Smooth muscle cell (in vitro differentiated cells): Measurements from ENCODE around the gene ACTL6B. TPM values are rescaled to one million over a fixed set of nuclear protein-coding genes. Genes with fewer than 3 reads are reported as not detected.

Experiments used
- DNase-seq: peaks from one replicate; lab custom pipeline; 2025; ENCODE audit not compliant: unreplicated experiment; lab: John Stamatoyannopoulos, UW
- H2AFZ ChIP-seq: fragments of 200-600 bp; sonication (generic); 2 replicates; pipeline ENCODE4 v1.6.0; 2016; ENCODE audit warnings: antibody characterized with exemption, low read depth, mild to moderate bottlenecking
- H3F3A ChIP-seq: fragments of 200-600 bp; sonication (generic); 2 replicates; pipeline ENCODE4 v1.6.0; 2017; ENCODE audit warnings: antibody characterized with exemption, low read depth
- H3K27ac ChIP-seq: fragments of 200-600 bp; sonication (generic); 2 replicates; pipeline ENCODE4 v1.5.1; 2016; ENCODE audit warnings: low read depth, mild to moderate bottlenecking
- H3K27me3 ChIP-seq: fragments of 200-600 bp; sonication (generic); 2 replicates; pipeline ENCODE4 v1.6.1; 2016; ENCODE audit warnings: low read depth, mild to moderate bottlenecking
- H3K36me3 ChIP-seq: fragments of 200-600 bp; sonication (generic); 2 replicates; pipeline ENCODE4 v1.5.1; 2016; ENCODE audit warnings: low read depth
- H3K4me1 ChIP-seq: fragments of 200-600 bp; sonication (generic); 2 replicates; pipeline ENCODE4 v1.5.1; 2016; ENCODE audit warnings: low read depth
- H3K4me2 ChIP-seq: fragments of 200-600 bp; sonication (generic); 2 replicates; pipeline ENCODE4 v1.6.0; 2016; ENCODE audit warnings: mild to moderate bottlenecking
- H3K4me3 ChIP-seq: fragments of 200-600 bp; sonication (generic); 2 replicates; pipeline ENCODE4 v1.5.1; 2016; ENCODE audit warnings: mild to moderate bottlenecking
- H3K79me2 ChIP-seq: fragments of 200-600 bp; sonication (generic); 2 replicates; pipeline ENCODE4 v1.6.0; 2016; ENCODE audit warnings: low read depth, mild to moderate bottlenecking
- H3K9ac ChIP-seq: fragments of 200-600 bp; sonication (generic); 2 replicates; pipeline ENCODE4 v1.6.0; 2016; ENCODE audit warnings: low read depth
- H3K9me3 ChIP-seq: fragments of 200-600 bp; sonication (generic); replicated peaks from 2 replicates; pipeline ENCODE4 v1.5.1; 2016; ENCODE audit warnings: low read depth
- H4K20me1 ChIP-seq: fragments of 200-600 bp; sonication (generic); 2 replicates; pipeline ENCODE4 v1.6.0; 2016; ENCODE audit warnings: low read depth
- CTCF ChIP-seq: fragments of 200-600 bp; sonication (generic); IDR thresholded peaks from 2 replicates; pipeline ENCODE4 v1.5.1; 2017; ENCODE audit warnings: borderline replicate concordance, mild to moderate bottlenecking, antibody characterized with exemption; ENCODE audit not compliant: insufficient read depth, poor library complexity, severe bottlenecking
- WGBS: methylation state at CpG from one replicate; pipeline ENCODE4 v1.1.7; 2016; ENCODE audit warnings: low lambda C conversion rate; 5-methylcytosine and 5-hydroxymethylcytosine counted together
- polyA plus RNA-seq: library from polyadenylated mRNA; unstranded; fragments of >200 nt; fragmentation: Nextera tagmentation; extraction: Ambion mirVana; gene quantifications from 2 replicates; pipeline ENCODE4 v1.2.1, GENCODE V29; 2016
- total RNA-seq: library from RNA; depleted of rRNA; stranded (reverse); fragments of >200 nt; gene quantifications from 2 replicates; pipeline ENCODE4 v1.2.3, GENCODE V29; 2014

The ACTL6B gene
- total and polyA plus RNA-seq, 2 experiments from 2014 or later, result not detected

DNA sequence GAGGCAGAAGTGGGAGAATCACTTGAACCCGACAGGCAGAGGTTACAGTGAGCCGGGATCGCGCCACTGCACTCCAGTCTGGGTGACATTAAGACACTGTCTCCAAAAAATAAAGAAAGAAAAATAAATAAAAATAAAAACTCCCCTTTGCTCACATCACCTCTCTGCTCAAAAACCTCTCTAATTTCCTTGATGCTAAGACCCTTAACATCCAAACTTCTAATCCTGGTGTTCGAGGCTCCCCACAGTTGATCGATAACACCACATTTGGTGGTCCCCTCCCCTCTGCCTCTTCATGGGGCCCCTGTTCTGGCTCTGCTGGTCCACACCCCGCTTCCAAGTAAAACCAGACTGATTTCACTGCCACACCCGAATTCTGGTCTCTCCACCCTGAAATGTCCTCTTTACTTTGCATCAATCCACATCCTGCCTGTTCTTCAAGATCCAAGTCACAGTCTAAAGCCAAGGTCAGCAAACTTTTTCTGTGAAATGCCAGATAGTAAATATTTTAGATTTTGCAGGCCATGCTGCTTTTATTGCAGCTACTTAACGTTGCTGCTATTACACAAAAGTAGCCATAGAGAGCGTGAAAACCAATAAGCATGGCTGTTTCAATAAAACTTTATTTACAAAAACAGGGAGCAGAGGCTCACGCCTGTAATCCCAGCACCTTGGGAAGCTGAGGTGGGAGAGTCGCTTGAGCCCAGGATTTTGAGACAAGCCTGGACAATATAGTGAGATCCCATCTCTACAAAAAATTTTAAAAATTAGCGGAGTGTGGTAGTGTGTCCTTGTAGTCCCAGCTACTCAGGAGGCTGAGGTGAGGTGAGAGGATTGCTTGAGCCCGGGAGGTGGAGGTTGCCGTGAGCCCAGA is 32.1 kb downstream of the ACTL6B start:
- H3K4me1 ChIP-seq, result peaks cover 3% of the 10 kb centered on the region
- H3K36me3 ChIP-seq, result no peaks in the 10 kb centered on the region
- no peaks in the 10 kb centered on the region for H3K9me3 ChIP-seq
- no peak overlapping the region for H2AFZ ChIP-seq
- H3K79me2 ChIP-seq, result no peaks in the 10 kb centered on the region
- no peak overlapping the region for H3K4me3 ChIP-seq
- H4K20me1 ChIP-seq, result no peaks in the 10 kb centered on the region
- 92% methylated on average over 15 of the region's 15 CpGs for WGBS
- H3K27me3 ChIP-seq, result no peaks in the 10 kb centered on the region
- no peak overlapping the region for H3K4me2 ChIP-seq
- TF ChIP-seq CTCF, result no peak
- no peak for DNase-seq
- H3F3A ChIP-seq, result no peaks in the 10 kb centered on the region
- no peak overlapping the region for H3K9ac ChIP-seq
- no peak overlapping the region for H3K27ac ChIP-seq

DNA sequence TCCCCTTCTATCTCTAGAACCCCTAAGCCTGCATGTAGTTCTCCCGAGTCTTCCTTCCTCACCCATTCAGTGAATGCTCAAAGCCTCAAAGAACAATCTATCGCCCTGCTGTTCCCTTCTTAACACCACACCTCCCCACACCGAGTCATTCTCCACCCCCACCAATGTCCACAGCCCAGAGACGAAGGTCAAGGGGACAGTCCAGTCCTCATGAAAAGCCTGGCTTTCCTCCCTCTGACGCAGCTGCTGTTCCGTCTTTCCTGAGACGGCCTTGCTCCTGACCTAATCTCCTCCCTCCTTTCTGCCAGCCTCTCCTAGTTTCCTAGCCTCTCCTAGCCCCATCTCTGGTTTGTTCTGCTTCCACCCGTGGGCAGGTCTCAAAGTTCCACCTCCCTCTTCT is 34.7 kb downstream of the ACTL6B start:
- WGBS, result 87% methylated on average over 8 of the region's 8 CpGs
- H3K9ac ChIP-seq, result no peak overlapping the region
- H2AFZ ChIP-seq, result no peak overlapping the region
- no peaks in the 10 kb centered on the region for H3K36me3 ChIP-seq
- H3K79me2 ChIP-seq, result no peaks in the 10 kb centered on the region
- no peaks in the 10 kb centered on the region for H3F3A ChIP-seq
- no peak overlapping the region for H3K27ac ChIP-seq
- H3K9me3 ChIP-seq, result no peaks in the 10 kb centered on the region
- no peak for TF ChIP-seq CTCF
- DNase-seq, result no peak
- H3K4me1 ChIP-seq, result no peaks in the 10 kb centered on the region
- H4K20me1 ChIP-seq, result no peaks in the 10 kb centered on the region
- no peaks in the 10 kb centered on the region for H3K27me3 ChIP-seq
- no peak overlapping the region for H3K4me3 ChIP-seq
- no peak overlapping the region for H3K4me2 ChIP-seq

DNA sequence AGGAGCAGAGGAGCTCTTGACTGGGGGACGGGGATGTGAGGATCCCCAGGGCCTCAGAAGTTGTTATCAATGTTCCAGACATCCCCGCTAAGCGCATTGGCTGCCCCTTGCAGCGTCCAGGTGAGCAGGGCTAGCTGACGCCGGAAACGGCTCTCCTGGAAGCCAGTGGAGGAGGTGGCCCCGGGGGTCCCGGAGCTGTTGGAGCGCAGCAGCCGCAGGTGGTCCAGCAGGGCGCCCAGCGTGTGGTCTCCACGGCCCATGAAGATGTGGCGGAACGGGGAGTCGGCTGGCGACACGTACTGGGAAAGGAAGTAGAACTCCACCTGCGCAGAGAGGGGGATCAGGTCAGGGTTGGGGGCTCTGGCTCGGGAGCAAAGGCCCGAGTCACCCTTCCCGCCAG is 35.4 kb downstream of the ACTL6B start:
- no peak overlapping the region for H3K9ac ChIP-seq
- no peaks in the 10 kb centered on the region for H3K79me2 ChIP-seq
- 98% methylated on average over 23 of the region's 23 CpGs for WGBS
- H3K4me3 ChIP-seq, result no peak overlapping the region
- no peak overlapping the region for H2AFZ ChIP-seq
- no peak for TF ChIP-seq CTCF
- DNase-seq, result no peak
- H3K27ac ChIP-seq, result no peak overlapping the region
- H3F3A ChIP-seq, result no peaks in the 10 kb centered on the region
- H3K4me2 ChIP-seq, result no peak overlapping the region
- no peaks in the 10 kb centered on the region for H3K27me3 ChIP-seq
- H3K4me1 ChIP-seq, result no peaks in the 10 kb centered on the region
- H3K9me3 ChIP-seq, result no peaks in the 10 kb centered on the region
- no peaks in the 10 kb centered on the region for H3K36me3 ChIP-seq
- no peaks in the 10 kb centered on the region for H4K20me1 ChIP-seq

DNA sequence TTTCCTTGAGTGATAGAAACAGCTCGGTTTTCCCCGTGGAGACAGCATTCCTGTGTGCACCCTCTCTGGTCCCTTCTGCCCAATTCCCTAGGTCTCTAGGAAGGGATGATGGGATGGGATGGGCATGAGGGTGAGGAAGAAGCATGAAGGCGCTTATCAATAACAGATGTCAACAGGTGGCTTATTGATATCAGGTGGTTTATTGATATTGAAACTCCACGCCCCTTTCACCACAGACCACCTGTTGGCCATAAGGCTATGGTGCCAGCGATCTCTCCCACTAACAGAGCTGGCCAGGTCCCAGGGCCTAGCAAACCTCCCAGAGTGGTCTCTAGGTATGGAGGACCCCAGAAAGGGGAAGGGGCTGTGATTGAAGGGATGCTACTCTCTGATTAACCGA is 36.0 kb downstream of the ACTL6B start:
- H3K4me2 ChIP-seq, result no peak overlapping the region
- no peak overlapping the region for H3K4me3 ChIP-seq
- H3F3A ChIP-seq, result no peaks in the 10 kb centered on the region
- H3K9me3 ChIP-seq, result no peaks in the 10 kb centered on the region
- H3K9ac ChIP-seq, result no peak overlapping the region
- 93% methylated on average over 6 of the region's 6 CpGs for WGBS
- no peaks in the 10 kb centered on the region for H3K36me3 ChIP-seq
- H3K79me2 ChIP-seq, result no peaks in the 10 kb centered on the region
- no peaks in the 10 kb centered on the region for H3K27me3 ChIP-seq
- no peak overlapping the region for H2AFZ ChIP-seq
- H3K4me1 ChIP-seq, result no peaks in the 10 kb centered on the region
- TF ChIP-seq CTCF, result no peak
- no peak for DNase-seq
- no peak overlapping the region for H3K27ac ChIP-seq
- no peaks in the 10 kb centered on the region for H4K20me1 ChIP-seq
